IMR-90 (cell line): Measurements from ENCODE around the gene DSP. TPM values are rescaled to one million over a fixed set of nuclear protein-coding genes. Genes with fewer than 3 reads are reported as not detected.

ENCODE experiments used
- ATAC-seq: fragments of 200-7000 bp; cut with Tn5 transposase; 2 replicates; pipeline ENCODE4 v1.9.1; 2020; ENCODE audit warnings: low read depth, mild to moderate bottlenecking, moderate library complexity
- BruUV-seq: library from RNA; stranded (reverse); fragments of 400-500 nt; replicated peaks from 2 replicates; lab custom pipeline; 2021; lab: Mats Ljungman, UMichigan
- CTCF ChIA-PET: fragments of 300-600 bp; formaldehyde crosslinking; extraction: SDS; loops from one replicate; lab custom pipeline; 2021; ENCODE audit warnings: antibody characterized with exemption; lab: Yijun Ruan, JAX
- POLR2A ChIA-PET: fragments of 300-600 bp; sonication (Branson Sonifier 250); formaldehyde crosslinking; loops from one replicate; lab custom pipeline; 2022; ENCODE audit warnings: antibody characterized with exemption; ENCODE audit not compliant: unreplicated experiment; lab: Charles Lee
- DNase-seq: peaks from one replicate; pipeline ENCODE4 v3.0.0; 2013
- H2AFZ ChIP-seq: replicated peaks from 2 replicates; pipeline ENCODE3; 2013; ENCODE audit warnings: low read length, mild to moderate bottlenecking; ENCODE audit not compliant: poor library complexity
- H2AK5ac ChIP-seq: 2 replicates; pipeline ENCODE4 v1.6.1; 2013; ENCODE audit warnings: low read depth, low read length, inconsistent platforms
- H2AK9ac ChIP-seq: replicated peaks from 2 replicates; pipeline ENCODE3; 2013; ENCODE audit warnings: mild to moderate bottlenecking, low read depth, low read length, moderate library complexity; ENCODE audit not compliant: poor library complexity
- H2BK120ac ChIP-seq: 2 replicates; pipeline ENCODE4 v1.6.1; 2013; ENCODE audit warnings: low read depth, low read length, inconsistent platforms
- H2BK15ac ChIP-seq: 3 replicates; pipeline ENCODE4 v1.6.1; 2013; ENCODE audit warnings: low read depth, low read length, inconsistent platforms
- H2BK20ac ChIP-seq: 2 replicates; pipeline ENCODE4 v1.6.1; 2013; ENCODE audit warnings: low read depth, mild to moderate bottlenecking, inconsistent platforms, low read length, moderate library complexity
- H2BK5ac ChIP-seq: 2 replicates; pipeline ENCODE4 v1.6.1; 2013; ENCODE audit warnings: mild to moderate bottlenecking, low read depth, low read length, inconsistent platforms; ENCODE audit not compliant: poor library complexity, severe bottlenecking
- H3K14ac ChIP-seq: replicated peaks from 2 replicates; pipeline ENCODE4 v1.6.1; 2013; ENCODE audit warnings: low read depth, low read length, inconsistent platforms
- H3K18ac ChIP-seq: 2 replicates; pipeline ENCODE4 v1.6.1; 2013; ENCODE audit warnings: low read depth, low read length, control low read depth
- H3K23ac ChIP-seq: 2 replicates; pipeline ENCODE4 v1.6.1; 2013; ENCODE audit warnings: low read depth, low read length, inconsistent platforms
- H3K27ac ChIP-seq: 2 replicates; pipeline ENCODE4 v1.5.1; 2013; ENCODE audit warnings: mild to moderate bottlenecking, control low read depth, low read length; ENCODE audit not compliant: insufficient read depth
- H3K27me3 ChIP-seq: 2 replicates; pipeline ENCODE4 v1.6.1; 2013; ENCODE audit warnings: low read length; ENCODE audit not compliant: control insufficient read depth, insufficient read depth
- H3K36me3 ChIP-seq: 2 replicates; pipeline ENCODE4 v1.6.1; 2013; ENCODE audit warnings: low read length, mixed read lengths; ENCODE audit not compliant: control insufficient read depth, insufficient read depth
- H3K4ac ChIP-seq: 2 replicates; pipeline ENCODE4 v1.6.1; 2013; ENCODE audit warnings: low read depth, low read length, inconsistent platforms
- H3K4me1 ChIP-seq: 2 replicates; pipeline ENCODE4 v1.6.1; 2013; ENCODE audit warnings: low read length, mixed read lengths; ENCODE audit not compliant: control insufficient read depth, insufficient read depth
- H3K4me2 ChIP-seq: 2 replicates; pipeline ENCODE4 v1.6.1; 2013; ENCODE audit warnings: low read depth, mild to moderate bottlenecking, control low read depth, low read length, moderate library complexity
- H3K4me3 ChIP-seq: 2 replicates; pipeline ENCODE4 v1.5.1; 2013; ENCODE audit warnings: low read depth, mild to moderate bottlenecking, control low read depth, low read length, moderate library complexity; ENCODE audit not compliant: insufficient read depth
- H3K56ac ChIP-seq: 2 replicates; pipeline ENCODE4 v1.6.1; 2013; ENCODE audit warnings: low read length, inconsistent platforms; ENCODE audit not compliant: insufficient read depth; ENCODE audit errors: extremely low read depth
- H3K79me1 ChIP-seq, 2 experiments: 2 replicates each; pipeline ENCODE4 v1.6.1; 2013; ENCODE audit warnings: low read length in 2 of 2, inconsistent platforms in 1 of 2, low read depth in 1 of 2
- H3K9ac ChIP-seq: 2 replicates; pipeline ENCODE4 v1.6.1; 2013; ENCODE audit warnings: low read depth, low read length, control low read depth
- H3K9me1 ChIP-seq: 2 replicates; pipeline ENCODE4 v1.6.1; 2013; ENCODE audit warnings: low read length, inconsistent platforms; ENCODE audit not compliant: insufficient read depth
- H3K9me3 ChIP-seq: 2 replicates; pipeline ENCODE4 v1.6.1; 2013; ENCODE audit warnings: low read length; ENCODE audit not compliant: control insufficient read depth, insufficient read depth
- H4K20me1 ChIP-seq: 2 replicates; pipeline ENCODE4 v1.6.1; 2013; ENCODE audit warnings: low read length, inconsistent platforms; ENCODE audit not compliant: insufficient read depth
- H4K5ac ChIP-seq: 2 replicates; pipeline ENCODE4 v1.6.1; 2013; ENCODE audit warnings: mild to moderate bottlenecking, low read depth, low read length, control low read depth
- H4K8ac ChIP-seq, 2 experiments: 2 replicates each; pipeline ENCODE4 v1.6.1; 2013; ENCODE audit warnings: low read depth in 2 of 2, low read length in 2 of 2, control low read depth in 1 of 2, inconsistent platforms in 1 of 2
- H4K91ac ChIP-seq: 2 replicates; pipeline ENCODE4 v1.6.1; 2013; ENCODE audit warnings: low read depth, low read length, inconsistent platforms; ENCODE audit not compliant: insufficient read depth
- BHLHE40 ChIP-seq: fragments of 150-350 bp; IDR thresholded peaks from 2 replicates; pipeline ENCODE4 v1.6.1; 2016; ENCODE audit warnings: mild to moderate bottlenecking, low read depth, low read length
- CHD1 ChIP-seq: IDR thresholded peaks from 2 replicates; pipeline ENCODE4 v1.6.1; 2012; ENCODE audit warnings: low read depth, low read length, improper control_type of control experiment
- FOS ChIP-seq: fragments of 150-350 bp; IDR thresholded peaks from 2 replicates; pipeline ENCODE4 v1.6.1; 2016; ENCODE audit warnings: low read depth, low read length
- MAFK ChIP-seq: IDR thresholded peaks from 2 replicates; pipeline ENCODE4 v1.6.1; 2012; ENCODE audit warnings: low read depth, low read length, improper control_type of control experiment
- MAZ ChIP-seq: IDR thresholded peaks from 2 replicates; pipeline ENCODE4 v1.6.1; 2012; ENCODE audit warnings: low read depth, mild to moderate bottlenecking, low read length, improper control_type of control experiment, moderate library complexity, borderline replicate concordance
- MXI1 ChIP-seq: IDR thresholded peaks from 2 replicates; pipeline ENCODE4 v1.6.1; 2012; ENCODE audit warnings: low read depth, mild to moderate bottlenecking, low read length, moderate library complexity, borderline replicate concordance
- NFE2L2 ChIP-seq: fragments of 150-350 bp; IDR thresholded peaks from 2 replicates; pipeline ENCODE4 v1.6.1; 2016; ENCODE audit warnings: low read depth, mild to moderate bottlenecking, low read length
- RAD21 ChIP-seq: IDR thresholded peaks from 2 replicates; pipeline ENCODE4 v1.6.1; 2012; ENCODE audit warnings: low read length, improper control_type of control experiment
- SMC3 ChIP-seq: fragments of 150-350 bp; IDR thresholded peaks from 2 replicates; pipeline ENCODE4 v1.6.1; 2016; ENCODE audit warnings: low read depth, mild to moderate bottlenecking, antibody characterized with exemption, low read length, moderate library complexity
- USF2 ChIP-seq: fragments of 150-350 bp; IDR thresholded peaks from 2 replicates; pipeline ENCODE4 v1.6.1; 2017; ENCODE audit warnings: mild to moderate bottlenecking, antibody characterized with exemption, low read length, low read depth
- WGBS, 2 experiments: methylation state at CpG; one replicate each; pipeline versions ENCODE4 v1.1.5 to v1.1.7; 2013; ENCODE audit warnings: missing lambda C conversion rate in 2 of 2; ENCODE audit not compliant: insufficient read length in 1 of 2; ENCODE audit errors: extremely low coverage in 2 of 2; 5-methylcytosine and 5-hydroxymethylcytosine counted together
- dilution Hi-C: fragments of 300-500 bp; cut with HindIII; formaldehyde crosslinking; loops from one replicate; pipeline ENCODE4 v1.14.3; 2018; ENCODE audit warnings: low sequenced_read_pairs; ENCODE audit not compliant: unreplicated experiment
- in situ Hi-C: fragments of 300-500 bp; cut with MboI; formaldehyde crosslinking; loops from 3 replicates; pipeline ENCODE4 v1.14.3; 2019; ENCODE audit warnings: low sequenced_read_pairs, inconsistent platforms, mixed read lengths
- intact Hi-C: fragments of 100-400 bp; cut with micrococcal nuclease; formaldehyde crosslinking; loops from 2 replicates; pipeline ENCODE4 v1.10.0; 2022
- polyA plus RNA-seq, 3 experiments: library from polyadenylated mRNA; depleted of rRNA; stranded (reverse); fragments of >200 nt; gene quantifications; 2 replicates each; pipeline ENCODE4 v1.2.3, GENCODE V29; 2012; ENCODE audit warnings: low replicate concordance in 1 of 3
- total RNA-seq: library from RNA; depleted of rRNA; stranded (reverse); fragments of >200 nt; gene quantifications from 2 replicates; pipeline ENCODE4 v1.2.3, GENCODE V29; 2012

DSP gene
- total and polyA plus RNA-seq, 2 of the 4 experiments (the other 2 are of a cell fraction) = 7.1 to 20.1 TPM

- Histone ChIP-seq H3K4ac (no peak overlapping the region), H2AK5ac (no peak overlapping the region), H3K27ac (no peak overlapping the region), H3K18ac (no peak overlapping the region), H3K79me1 (peaks cover 3 to 11% of the 10 kb centered on the region in 2 experiments; a peak in 1 of 4 replicates), H3K4me2 (no peak overlapping the region), H3K36me3 (peaks cover 4% of the 10 kb centered on the region; the same call in 1 of the 2 replicates), H4K91ac (no peak overlapping the region), H3K9me1 (peaks cover 6% of the 10 kb centered on the region; the same call in 1 of the 2 replicates), H2AFZ (no peak overlapping the region), H4K5ac (no peak overlapping the region), H3K9ac (no peak overlapping the region), H4K8ac (no peak overlapping the region), H3K4me3 (no peak overlapping the region), H2BK120ac (no peak overlapping the region), H3K23ac (no peak overlapping the region), H2BK20ac (no peak overlapping the region), H3K14ac (no peak overlapping the region), H3K4me1 (no peaks in the 10 kb centered on the region), H4K20me1 (no peaks in the 10 kb centered on the region), H2BK5ac (no peak overlapping the region), H2BK15ac (no peak overlapping the region), H3K56ac (no peak overlapping the region), H3K27me3 (no peaks in the 10 kb centered on the region; the same call in 1 of the 2 replicates), H2AK9ac (no peak overlapping the region), H3K9me3 (no peaks in the 10 kb centered on the region)
- intact Hi-C loops (no loop called here), dilution Hi-C loops (no loop called here), in situ Hi-C loops (no loop called here)
- ATAC-seq (no peak), DNase-seq (no peak)
- ChIA-PET POLR2A (no interaction called here), CTCF (interaction anchor here (0.6 kb wide), 1 partner anchor 79 kb away, joined by 3 read pairs; no protein-coding TSS in a partner anchor)
- TF ChIP-seq CHD1 = no peak
- TF ChIP-seq NFE2L2 = no peak
- TF ChIP-seq SMC3 = no peak
- TF ChIP-seq BHLHE40 = no peak
- no peak for TF ChIP-seq MAZ
- TF ChIP-seq FOS = no peak
- no peak for TF ChIP-seq MXI1
- no peak for TF ChIP-seq MAFK
- no peak for TF ChIP-seq USF2
- no peak for TF ChIP-seq RAD21
- WGBS, 2 experiments = no CpG with 5 or more reads among the region's 4 CpGs
- BruUV-seq = no TSS peak
These were observed 17.3 kb downstream of the DSP start for GRCh38 chr6:7558781-7559180.
